ENCODE data around the gene OR4E1.

Gene OR4E1

DNA sequence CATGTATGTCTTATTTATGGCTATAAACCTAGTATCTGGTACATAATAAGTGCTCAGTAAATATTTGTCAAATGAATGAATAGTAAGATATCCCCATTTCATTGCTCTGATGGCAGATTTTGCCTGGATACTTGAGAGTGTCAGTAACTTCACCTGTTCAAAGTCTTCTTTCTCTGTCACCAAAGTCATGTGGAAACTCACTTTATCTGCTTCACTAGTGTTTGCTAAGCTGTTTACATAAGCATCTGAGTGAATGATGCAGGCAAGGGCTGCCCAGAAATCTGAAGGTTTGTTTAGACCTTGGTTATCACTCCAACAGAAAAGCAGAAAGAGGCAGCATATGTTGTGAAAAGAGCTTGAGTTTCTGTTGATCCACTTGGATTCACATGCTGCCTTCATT is 4.3 kb downstream of the OR4E1 start:
- H3K4me3 Mint-ChIP-seq = no peak overlapping the region
- H3K4me1 Mint-ChIP-seq = no peaks in the 10 kb centered on the region
- H3K36me3 Mint-ChIP-seq (ENCODE audit: low read depth) = no peaks in the 10 kb centered on the region
- H3K9me3 Mint-ChIP-seq = no peaks in the 10 kb centered on the region
- no peak for TF ChIP-seq CTCF (IDR thresholded peaks at IDR 0.05; ENCODE audit: unreplicated experiment in 3 of 3)
- H3K27ac Mint-ChIP-seq = no peak overlapping the region
- H3K27me3 Mint-ChIP-seq (ENCODE audit: low read depth) = no peaks in the 10 kb centered on the region

- Mint-ChIP-seq H3K9me3 (no peaks in the 10 kb centered on the region), H3K27me3 (ENCODE audit: low read depth) (no peaks in the 10 kb centered on the region), H3K27ac (no peak overlapping the region), H3K36me3 (ENCODE audit: low read depth) (no peaks in the 10 kb centered on the region), H3K4me3 (no peak overlapping the region), H3K4me1 (no peaks in the 10 kb centered on the region)
- no peak for TF ChIP-seq CTCF (IDR thresholded peaks at IDR 0.05; ENCODE audit: unreplicated experiment in 3 of 3)
Measured at GRCh38 chr14:21668377-21668776, 5.2 kb downstream of the OR4E1 start.

GRCh38 chr14:21656980-21657379 is 16.6 kb downstream of the OR4E1 start:
- Mint-ChIP-seq H3K27me3 (ENCODE audit: low read depth) (peaks cover 4% of the 10 kb centered on the region), H3K9me3 (no peaks in the 10 kb centered on the region), H3K4me3 (no peak overlapping the region), H3K27ac (no peak overlapping the region), H3K36me3 (ENCODE audit: low read depth) (no peaks in the 10 kb centered on the region), H3K4me1 (no peaks in the 10 kb centered on the region)
- no peak for TF ChIP-seq CTCF (IDR thresholded peaks at IDR 0.05; ENCODE audit: unreplicated experiment in 3 of 3)

GRCh38 chr14:21654215-21654614 is 19.4 kb downstream of the OR4E1 start:
- Mint-ChIP-seq H3K36me3 (ENCODE audit: low read depth) (no peaks in the 10 kb centered on the region), H3K4me1 (no peaks in the 10 kb centered on the region), H3K9me3 (no peaks in the 10 kb centered on the region), H3K27ac (no peak overlapping the region), H3K27me3 (ENCODE audit: low read depth) (no peaks in the 10 kb centered on the region), H3K4me3 (no peak overlapping the region)
- no peak for TF ChIP-seq CTCF (IDR thresholded peaks at IDR 0.05; ENCODE audit: unreplicated experiment in 3 of 3)

DNA sequence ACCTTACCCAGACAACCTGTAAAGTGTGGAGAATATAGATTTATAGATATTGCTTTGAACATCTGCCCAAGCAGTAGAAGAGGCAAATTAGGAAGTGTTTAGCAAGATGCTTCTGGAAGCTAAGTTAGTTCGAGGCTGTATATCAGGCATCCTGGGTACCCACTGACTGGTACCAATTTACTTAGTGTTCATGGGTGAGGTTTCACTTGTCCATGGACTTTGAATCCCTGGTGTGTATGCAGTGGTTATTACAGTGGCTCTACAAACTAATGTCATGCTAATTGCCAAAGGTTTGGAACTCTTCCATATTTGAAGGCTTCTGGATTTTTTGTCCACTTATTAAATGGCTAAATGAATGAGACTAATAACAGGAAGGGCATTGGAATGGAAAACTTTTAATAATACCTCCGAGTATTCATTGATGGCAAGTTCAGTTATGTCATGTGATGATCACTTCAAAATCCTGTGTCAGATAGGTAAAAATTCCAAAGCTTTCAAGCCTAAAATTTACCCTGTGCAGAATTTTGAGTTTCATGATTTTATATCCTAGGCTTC is 20.2 kb downstream of the OR4E1 start, which contains the start of gene OR4E2:
Gene OR4E2, plus strand, starts transcription at position 505 of the 555 bp plus-strand sequence. CDS start 11,248 bp downstream, outside the sequence.
- Mint-ChIP-seq H3K27ac (no peak within 1 kb of the TSS), H3K4me1 (no peaks in the 10 kb centered on the region), H3K36me3 (ENCODE audit: low read depth) (no peaks in the 10 kb centered on the region), H3K9me3 (no peaks in the 10 kb centered on the region), H3K4me3 (no peak within 1 kb of the TSS), H3K27me3 (ENCODE audit: low read depth) (no peaks in the 10 kb centered on the region)
- TF ChIP-seq CTCF (IDR thresholded peaks at IDR 0.05; ENCODE audit: unreplicated experiment in 3 of 3) = no peak

DNA sequence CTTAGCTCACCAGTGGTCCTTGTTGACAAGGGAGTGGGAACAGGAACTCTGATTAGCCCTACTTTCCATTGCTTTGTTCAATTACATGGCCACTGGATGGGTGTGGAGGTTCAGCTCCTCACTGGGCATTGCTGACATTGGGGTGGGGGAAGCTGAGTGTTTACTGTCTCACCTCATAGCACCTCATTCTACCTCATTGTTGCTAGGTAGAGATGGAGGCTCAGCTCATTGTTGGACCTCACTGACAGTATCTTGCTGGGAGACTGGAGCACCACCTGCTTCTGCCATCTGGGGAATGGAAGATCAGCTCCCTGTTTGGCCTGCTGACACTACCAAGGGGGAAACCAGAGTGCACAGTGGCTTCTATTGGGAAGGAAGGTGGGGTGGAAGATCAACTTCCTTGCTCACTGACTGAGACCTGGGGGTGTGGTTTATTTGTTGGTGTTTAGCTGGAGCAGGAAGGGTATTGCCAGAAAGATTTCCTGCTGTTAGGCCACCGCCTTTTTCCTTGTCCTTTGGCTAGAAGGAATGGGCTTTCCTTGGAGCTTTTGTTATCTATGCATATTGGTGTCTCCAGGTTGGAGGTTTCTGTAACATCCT is 21.3 kb downstream of the OR4E1 start:
- no peaks in the 10 kb centered on the region for H3K36me3 Mint-ChIP-seq (ENCODE audit: low read depth)
- no peaks in the 10 kb centered on the region for H3K4me1 Mint-ChIP-seq
- H3K9me3 Mint-ChIP-seq = no peaks in the 10 kb centered on the region
- TF ChIP-seq CTCF (IDR thresholded peaks at IDR 0.05; ENCODE audit: unreplicated experiment in 3 of 3) = no peak
- no peak overlapping the region for H3K27ac Mint-ChIP-seq
- no peaks in the 10 kb centered on the region for H3K27me3 Mint-ChIP-seq (ENCODE audit: low read depth)
- H3K4me3 Mint-ChIP-seq = no peak overlapping the region
